ENCODE data around the gene PLXNA1.

The PLXNA1 gene

DNA sequence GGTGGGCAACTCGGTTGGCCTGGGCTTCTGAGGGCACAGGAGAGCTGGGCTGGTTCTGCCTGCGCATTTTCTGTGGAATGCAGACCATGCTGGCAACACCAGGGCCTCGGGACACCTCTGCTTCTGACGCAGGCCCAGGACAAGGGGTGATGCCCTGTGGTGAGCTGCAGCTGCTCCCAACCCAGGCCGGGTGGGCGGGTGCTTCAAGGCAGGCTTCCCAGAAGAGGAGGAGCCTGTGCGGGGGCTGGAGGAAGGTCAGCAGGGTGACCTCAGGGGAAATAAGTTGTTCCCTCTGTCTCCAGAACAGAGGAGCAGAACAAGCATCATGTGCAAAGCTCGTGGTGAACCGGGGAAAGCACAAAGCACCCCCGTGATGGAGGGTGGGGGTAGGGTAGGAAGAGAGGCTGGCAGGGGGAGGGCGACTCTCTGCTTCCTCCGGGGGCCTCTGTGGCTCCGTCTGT, 11.0 kb upstream of the PLXNA1 start:
- TF ChIP-seq, protein P1, sequence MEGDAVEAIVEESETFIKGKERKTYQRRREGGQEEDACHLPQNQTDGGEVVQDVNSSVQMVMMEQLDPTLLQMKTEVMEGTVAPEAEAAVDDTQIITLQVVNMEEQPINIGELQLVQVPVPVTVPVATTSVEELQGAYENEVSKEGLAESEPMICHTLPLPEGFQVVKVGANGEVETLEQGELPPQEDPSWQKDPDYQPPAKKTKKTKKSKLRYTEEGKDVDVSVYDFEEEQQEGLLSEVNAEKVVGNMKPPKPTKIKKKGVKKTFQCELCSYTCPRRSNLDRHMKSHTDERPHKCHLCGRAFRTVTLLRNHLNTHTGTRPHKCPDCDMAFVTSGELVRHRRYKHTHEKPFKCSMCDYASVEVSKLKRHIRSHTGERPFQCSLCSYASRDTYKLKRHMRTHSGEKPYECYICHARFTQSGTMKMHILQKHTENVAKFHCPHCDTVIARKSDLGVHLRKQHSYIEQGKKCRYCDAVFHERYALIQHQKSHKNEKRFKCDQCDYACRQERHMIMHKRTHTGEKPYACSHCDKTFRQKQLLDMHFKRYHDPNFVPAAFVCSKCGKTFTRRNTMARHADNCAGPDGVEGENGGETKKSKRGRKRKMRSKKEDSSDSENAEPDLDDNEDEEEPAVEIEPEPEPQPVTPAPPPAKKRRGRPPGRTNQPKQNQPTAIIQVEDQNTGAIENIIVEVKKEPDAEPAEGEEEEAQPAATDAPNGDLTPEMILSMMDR (IDR thresholded peaks at IDR 0.05), result no peak

DNA sequence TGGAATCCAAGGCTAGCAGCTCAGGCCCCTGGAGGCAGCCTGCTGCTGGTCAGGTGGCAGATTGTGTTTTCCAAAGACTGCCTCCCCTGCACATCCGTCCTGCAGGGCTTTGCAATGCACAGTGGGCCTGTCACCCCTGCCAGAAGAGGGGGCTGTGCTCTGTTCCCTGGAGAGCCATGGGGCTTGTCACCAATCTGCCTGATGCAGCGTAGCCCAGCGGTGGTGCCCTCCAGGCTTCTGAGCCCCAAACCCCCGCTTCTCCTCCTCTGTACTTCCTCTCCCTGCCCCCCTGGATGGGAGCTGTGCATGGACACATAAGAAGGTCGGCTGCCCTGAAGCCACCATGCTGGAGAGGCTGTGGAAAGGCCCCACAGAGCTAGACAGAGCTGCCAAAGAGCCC, 10.0 kb upstream of the PLXNA1 start:
- TF ChIP-seq, protein P1 (IDR thresholded peaks at IDR 0.05), result no peak

DNA sequence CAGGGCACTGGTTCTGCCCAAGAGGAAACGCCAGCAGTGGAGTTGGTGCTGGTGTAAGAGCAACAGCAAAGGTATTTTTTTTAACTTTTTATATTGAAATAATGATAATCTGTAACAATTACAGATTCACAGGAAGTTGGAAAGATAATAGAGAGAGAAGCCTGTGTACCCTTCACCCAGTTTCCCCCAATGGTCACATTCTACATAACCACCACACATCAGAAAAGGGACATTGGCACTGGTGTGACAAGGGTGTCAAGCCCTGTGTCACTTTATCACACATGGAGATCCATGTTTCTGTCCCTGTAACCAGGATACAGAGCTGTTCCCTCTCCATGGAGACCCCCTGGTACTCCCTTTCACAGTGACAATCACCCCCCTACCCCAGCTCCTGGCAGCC, 9.1 kb upstream of the PLXNA1 start:
- TF ChIP-seq, protein P1 (IDR thresholded peaks at IDR 0.05), result no peak

DNA sequence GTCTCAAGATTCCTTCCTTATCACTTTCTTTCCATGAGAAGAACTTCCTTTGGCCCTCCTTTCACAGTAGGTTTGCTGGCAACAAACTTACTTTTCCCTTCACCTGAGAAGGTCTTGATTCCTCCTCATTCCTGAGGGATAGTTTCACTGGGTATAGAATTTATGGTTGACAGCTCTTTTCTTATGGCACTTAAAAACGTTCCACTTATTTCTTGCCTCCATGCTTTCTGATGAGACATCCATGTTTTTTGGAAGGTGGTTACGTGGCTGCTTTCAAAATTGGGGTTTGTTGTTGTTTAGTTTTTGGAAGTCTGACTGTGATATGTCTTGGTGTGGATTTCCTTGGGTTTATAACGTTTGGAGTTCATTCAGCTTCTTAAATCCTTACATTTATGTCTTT, 8.2 kb upstream of the PLXNA1 start:
- TF ChIP-seq, protein P1 (IDR thresholded peaks at IDR 0.05), result no peak

DNA sequence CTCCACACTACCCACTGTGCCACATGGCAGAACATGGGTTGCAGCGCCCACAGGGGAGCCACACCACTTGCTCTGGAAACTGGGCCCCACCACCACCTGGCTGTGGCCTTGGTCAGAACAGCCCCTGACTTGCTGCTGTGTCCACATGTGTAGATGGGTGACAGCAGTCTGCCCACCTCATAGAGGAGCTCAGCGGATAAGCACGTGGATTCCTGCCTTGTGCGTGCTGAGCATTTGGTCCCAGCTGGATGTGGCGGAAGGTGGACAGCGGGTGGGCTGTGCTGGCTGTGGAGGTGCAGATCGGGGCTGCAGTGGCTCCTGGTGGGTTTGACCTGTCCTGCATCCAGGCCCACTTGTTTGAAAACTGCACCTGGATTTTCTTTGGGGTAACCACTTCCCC, 6.0 kb upstream of the PLXNA1 start:
- TF ChIP-seq, protein P1 (IDR thresholded peaks at IDR 0.05), result no peak

DNA sequence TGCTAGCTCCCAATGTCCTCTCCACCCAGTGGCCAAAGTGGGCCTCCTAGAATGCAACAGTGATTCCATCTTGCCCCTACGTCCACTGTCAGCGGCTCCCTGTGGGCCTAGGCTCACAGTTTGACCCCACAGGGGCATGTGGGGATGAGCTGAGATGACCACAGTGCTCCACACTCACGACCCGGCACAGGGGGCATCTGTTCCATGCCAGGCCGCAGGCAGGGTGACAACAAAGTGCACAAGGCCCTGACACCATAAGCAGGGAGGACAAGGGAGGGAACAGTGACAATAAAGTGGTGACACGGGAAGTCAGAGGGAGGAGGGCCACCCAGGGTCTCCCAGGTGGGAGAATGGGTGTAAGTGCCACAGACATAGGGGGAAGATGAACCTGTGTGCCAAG, 5.1 kb upstream of the PLXNA1 start:
- TF ChIP-seq, protein P1 (IDR thresholded peaks at IDR 0.05), result no peak

DNA sequence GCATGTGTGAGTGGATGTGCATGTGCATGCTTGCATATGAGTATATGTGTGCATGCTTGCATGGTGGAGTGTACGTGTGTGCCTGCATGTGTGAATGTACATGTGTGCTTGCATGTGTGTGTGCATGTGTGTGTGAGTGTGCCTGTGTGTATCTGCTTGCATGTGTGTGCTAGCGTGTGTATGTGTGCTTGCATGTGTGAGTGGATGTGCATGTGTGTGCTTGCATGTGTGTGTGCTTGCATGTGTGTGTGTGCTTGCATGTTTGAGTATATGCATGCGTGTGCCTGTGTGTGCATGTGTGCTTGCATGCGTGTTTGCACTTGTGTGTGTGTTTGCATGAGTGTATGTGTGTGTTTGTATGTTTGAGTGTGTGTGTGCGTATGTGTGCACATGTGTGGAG, 4.6 kb upstream of the PLXNA1 start:
- TF ChIP-seq, protein P1 (IDR thresholded peaks at IDR 0.05), result no peak

DNA sequence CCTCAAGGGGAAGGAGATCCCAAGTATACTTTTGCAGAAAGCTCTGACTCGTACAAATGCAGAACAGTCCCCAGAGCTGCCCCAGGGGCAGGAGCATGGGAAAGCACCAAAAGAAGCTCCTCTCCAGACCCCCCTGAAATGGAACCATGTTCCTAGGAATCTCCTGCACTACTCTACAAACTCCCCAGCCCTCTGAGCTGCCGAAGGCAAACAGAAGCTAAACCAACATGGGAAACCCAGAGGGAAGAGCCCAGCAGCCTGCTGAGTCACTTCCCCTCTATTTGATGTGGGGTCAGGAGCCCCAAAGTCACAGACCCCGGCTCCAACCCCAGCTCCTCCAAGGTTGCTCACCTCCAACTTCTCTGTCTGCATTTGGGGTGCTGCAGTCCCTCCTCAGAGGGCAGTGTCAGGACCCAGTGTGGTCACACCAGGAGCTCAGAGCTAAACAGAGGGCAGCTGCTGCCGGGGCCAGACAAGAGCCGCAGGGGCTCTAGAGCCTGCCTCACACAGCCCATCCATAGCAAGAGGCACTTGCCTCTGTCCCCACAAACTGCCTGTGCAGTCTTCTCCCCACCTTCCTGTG, 3.8 kb upstream of the PLXNA1 start:
- TF ChIP-seq, protein P1 (IDR thresholded peaks at IDR 0.05), result no peak

Measured in LNCAP (cell line).